Upper lobe of left lung (tissue), 6 donors: Measurements from ENCODE around the gene NEB. TPM values are rescaled to one million over a fixed set of nuclear protein-coding genes. Genes with fewer than 3 reads are reported as not detected.

Experiments used
- ATAC-seq, 2 donors: fragments of 200-7000 bp; cut with Tn5 transposase; one replicate each; pipeline ENCODE4 v1.9.1; 2022; ENCODE audit warnings: mild to moderate bottlenecking in 2 of 2, moderate library complexity in 2 of 2; ENCODE audit not compliant: low FRiP score in 2 of 2
- DNase-seq, 2 donors: peaks; one replicate each; pipeline ENCODE4 v3.0.0-alpha.2; 2019 to 2020
- H3K27ac ChIP-seq, 4 donors: fragments of 200-600 bp; sonication (generic); one replicate each; pipeline ENCODE4 v1.5.1; 2016 to 2019
- H3K27me3 ChIP-seq, 4 donors: fragments of 200-600 bp; sonication (generic); one replicate each; pipeline ENCODE4 v1.5.1; 2017 to 2019
- H3K36me3 ChIP-seq, 4 donors: fragments of 200-600 bp; sonication (generic); one replicate each; pipeline ENCODE4 v1.5.1; 2016 to 2019
- H3K4me1 ChIP-seq, 4 donors: fragments of 200-600 bp; sonication (generic); one replicate each; pipeline ENCODE4 v1.5.1; 2018 to 2019
- H3K4me3 ChIP-seq, 4 donors: fragments of 200-600 bp; sonication (generic); one replicate each; pipeline ENCODE4 v1.5.1; 2017 to 2019; ENCODE audit warnings: mild to moderate bottlenecking in 2 of 4, moderate library complexity in 1 of 4
- H3K9me3 ChIP-seq, 4 donors: fragments of 200-600 bp; sonication (generic); one replicate each; pipeline ENCODE4 v1.5.1; 2018 to 2019
- EP300 ChIP-seq, 4 donors: sonication (generic); formaldehyde crosslinking; IDR thresholded peaks; one replicate each; pipeline ENCODE4 v1.5.1; 2017; ENCODE audit warnings: antibody characterized with exemption in 4 of 4, control low read depth in 2 of 4
- POLR2A ChIP-seq, 4 donors: fragments of 450-650 bp; IDR thresholded peaks; one replicate each; pipeline ENCODE4 v1.5.1; 2016 to 2017; ENCODE audit warnings: antibody characterized with exemption in 4 of 4, mild to moderate bottlenecking in 2 of 4
- POLR2AphosphoS5 ChIP-seq, 2 donors: sonication (generic); formaldehyde crosslinking; IDR thresholded peaks; one replicate each; pipeline ENCODE4 v1.5.1; 2017; ENCODE audit warnings: antibody characterized with exemption in 2 of 2
- WGBS, 2 donors: methylation state at CpG; one replicate each; pipeline ENCODE4 v1.1.5; 2017 to 2018; 5-methylcytosine and 5-hydroxymethylcytosine counted together
- total RNA-seq, 6 donors: library from RNA; depleted of rRNA in 4 of 6; stranded (reverse); fragments of >200 nt in 4 of 6; gene quantifications; one replicate each; pipeline versions ENCODE4 v1.1.0 to v1.2.1, GENCODE V29; 2016 to 2021
- TF ChIP-seq, protein P1 (sequence below), 6 experiments: fragments of 450-650 bp in 4 of 6; fragments of 200-600 bp in 2 of 6; sonication (generic) in 2 of 6; IDR thresholded peaks; one replicate each; pipeline ENCODE4 v1.5.1; 2016 to 2019; ENCODE audit warnings: antibody characterized with exemption in 6 of 6
- donor health status: DM: no; HTN: no; CAD: no; lungs with moderate emphysema.
- donor health status: DM: no; HTN: yes; CAD: no; lungs with severe emphysema.

The NEB gene
- total RNA-seq, 6 donors from 2014 or later, result 0.31 to 6.3 (median 2.0) TPM

GRCh38 chr2:151620761-151621160 is 113.5 kb downstream of the NEB start:
- Histone ChIP-seq H3K9me3 (no peaks in the 10 kb centered on the region), H3K4me1 (peaks cover 0 to 2% (median 0%) of the 10 kb centered on the region in 4 donors), H3K27ac (no peak overlapping the region), H3K36me3 (no peaks in the 10 kb centered on the region), H3K4me3 (no peak overlapping the region), H3K27me3 (no peaks in the 10 kb centered on the region)
- no peak for ATAC-seq
- TF ChIP-seq, protein P1, sequence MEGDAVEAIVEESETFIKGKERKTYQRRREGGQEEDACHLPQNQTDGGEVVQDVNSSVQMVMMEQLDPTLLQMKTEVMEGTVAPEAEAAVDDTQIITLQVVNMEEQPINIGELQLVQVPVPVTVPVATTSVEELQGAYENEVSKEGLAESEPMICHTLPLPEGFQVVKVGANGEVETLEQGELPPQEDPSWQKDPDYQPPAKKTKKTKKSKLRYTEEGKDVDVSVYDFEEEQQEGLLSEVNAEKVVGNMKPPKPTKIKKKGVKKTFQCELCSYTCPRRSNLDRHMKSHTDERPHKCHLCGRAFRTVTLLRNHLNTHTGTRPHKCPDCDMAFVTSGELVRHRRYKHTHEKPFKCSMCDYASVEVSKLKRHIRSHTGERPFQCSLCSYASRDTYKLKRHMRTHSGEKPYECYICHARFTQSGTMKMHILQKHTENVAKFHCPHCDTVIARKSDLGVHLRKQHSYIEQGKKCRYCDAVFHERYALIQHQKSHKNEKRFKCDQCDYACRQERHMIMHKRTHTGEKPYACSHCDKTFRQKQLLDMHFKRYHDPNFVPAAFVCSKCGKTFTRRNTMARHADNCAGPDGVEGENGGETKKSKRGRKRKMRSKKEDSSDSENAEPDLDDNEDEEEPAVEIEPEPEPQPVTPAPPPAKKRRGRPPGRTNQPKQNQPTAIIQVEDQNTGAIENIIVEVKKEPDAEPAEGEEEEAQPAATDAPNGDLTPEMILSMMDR (IDR thresholded peaks at IDR 0.05), result no peak
- TF ChIP-seq POLR2AphosphoS5 (IDR thresholded peaks at IDR 0.05) (no peak), EP300 (IDR thresholded peaks at IDR 0.05) (no peak), POLR2A (IDR thresholded peaks at IDR 0.05) (no peak)
- WGBS, 2 donors, result 80 to 92% methylated on average over 3 of the region's 3 CpGs
- no peak for DNase-seq

GRCh38 chr2:151619337-151619989 is 114.8 kb downstream of the NEB start:
- H3K27me3 ChIP-seq, result no peaks in the 10 kb centered on the region
- no peak for ATAC-seq
- H3K4me3 ChIP-seq, result no peak overlapping the region
- H3K9me3 ChIP-seq, result no peaks in the 10 kb centered on the region
- TF ChIP-seq, protein P1 (IDR thresholded peaks at IDR 0.05), result peak in 2 of 6 experiments; percentile 20 to 26
- TF ChIP-seq POLR2AphosphoS5 (IDR thresholded peaks at IDR 0.05) (peak in 1 of 2 donors; percentile 15), POLR2A (IDR thresholded peaks at IDR 0.05) (no peak), EP300 (IDR thresholded peaks at IDR 0.05) (no peak)
- H3K4me1 ChIP-seq, result peaks cover 0 to 2% (median 0%) of the 10 kb centered on the region in 4 donors
- no peak overlapping the region for H3K27ac ChIP-seq
- H3K36me3 ChIP-seq, result no peaks in the 10 kb centered on the region
- WGBS, 2 donors, result 69 to 70% methylated on average over 13 of the region's 13 CpGs
- no peak for DNase-seq

- peaks cover 0 to 2% (median 0%) of the 10 kb centered on the region in 4 donors for H3K4me1 ChIP-seq
- ATAC-seq (no peak), DNase-seq (no peak)
- WGBS, 2 donors, result 98% methylated on average over 2 of the region's 2 CpGs
- H3K9me3 ChIP-seq, result no peaks in the 10 kb centered on the region
- TF ChIP-seq EP300 (IDR thresholded peaks at IDR 0.05), result no peak
- TF ChIP-seq POLR2AphosphoS5 (IDR thresholded peaks at IDR 0.05), result no peak
- no peak for TF ChIP-seq POLR2A (IDR thresholded peaks at IDR 0.05)
- TF ChIP-seq, protein P1 (IDR thresholded peaks at IDR 0.05), result no peak
- H3K4me3 ChIP-seq, result no peak overlapping the region
- H3K36me3 ChIP-seq, result no peaks in the 10 kb centered on the region
- no peaks in the 10 kb centered on the region for H3K27me3 ChIP-seq
- no peak overlapping the region for H3K27ac ChIP-seq
These were observed 117.4 kb downstream of the NEB start for GRCh38 chr2:151616760-151617339.

DNA sequence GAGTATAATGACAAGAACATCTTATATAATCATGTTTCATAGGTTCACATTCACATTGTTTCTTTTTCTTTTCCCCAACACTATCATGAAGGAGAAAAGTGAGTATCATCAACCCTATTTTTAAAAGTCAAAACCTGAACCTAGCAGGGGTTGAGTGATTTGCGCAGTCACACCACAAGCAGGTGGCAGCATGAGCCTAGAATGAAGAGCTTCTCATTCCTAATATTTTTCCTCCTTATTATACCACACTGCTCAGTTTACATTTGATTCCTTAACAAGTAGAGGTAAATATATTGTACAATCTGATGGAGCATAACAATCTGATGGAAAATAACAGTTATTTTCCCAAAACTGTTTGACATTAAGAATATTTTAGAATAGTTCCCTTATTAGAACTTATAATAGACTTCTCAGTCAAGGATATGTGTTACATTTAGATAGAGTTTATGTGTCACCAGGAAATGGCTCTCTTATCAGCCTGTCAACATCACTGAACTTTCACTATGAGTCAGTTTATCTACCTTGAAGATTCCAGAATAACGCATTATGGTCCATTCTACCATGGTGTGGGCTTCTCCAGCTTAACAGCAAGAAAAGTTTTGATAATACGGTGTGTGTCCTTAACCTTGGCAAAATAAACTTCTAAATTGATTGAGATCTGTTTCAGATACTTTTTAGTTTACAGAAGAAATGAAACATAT is 119.5 kb downstream of the NEB start:
- DNase-seq, result no peak
- WGBS, 2 donors, result 78 to 87% methylated on average over 3 of the region's 3 CpGs
- no peak overlapping the region for H3K4me3 ChIP-seq
- no peak overlapping the region for H3K27ac ChIP-seq
- H3K27me3 ChIP-seq, result no peaks in the 10 kb centered on the region
- H3K9me3 ChIP-seq, result no peaks in the 10 kb centered on the region
- H3K36me3 ChIP-seq, result no peaks in the 10 kb centered on the region
- no peak for ATAC-seq
- TF ChIP-seq EP300 (IDR thresholded peaks at IDR 0.05) (no peak), POLR2A (IDR thresholded peaks at IDR 0.05) (no peak), POLR2AphosphoS5 (IDR thresholded peaks at IDR 0.05) (no peak)
- TF ChIP-seq, protein P1 (IDR thresholded peaks at IDR 0.05), result no peak
- H3K4me1 ChIP-seq, result peaks cover 0 to 2% (median 0%) of the 10 kb centered on the region in 4 donors
